Lower leg skin (tissue), 4 donors: Measurements from ENCODE around the gene STXBP5L. TPM values are rescaled to one million over a fixed set of nuclear protein-coding genes. Genes with fewer than 3 reads are reported as not detected.
"Not testable (repeated sequence)": the region's sequence is repeated elsewhere in the genome, so short reads cannot be mapped to it uniquely, and the experiment has no call there.

Experiments
- DNase-seq, 2 donors: peaks; one replicate each; pipeline ENCODE4 v3.0.0-alpha.2; 2019; ENCODE audit warnings: low spot score in 2 of 2
- H3K4me3 ChIP-seq: fragments of 200-600 bp; sonication (generic); 2 replicates; pipeline ENCODE4 v1.5.1; 2017; ENCODE audit warnings: mild to moderate bottlenecking, low read depth; ENCODE audit not compliant: poor library complexity, severe bottlenecking
- CTCF ChIP-seq, 3 donors: fragments of 450-650 bp; IDR thresholded peaks; one replicate each; pipeline ENCODE4 v1.5.1; 2016; ENCODE audit warnings: antibody characterized with exemption in 3 of 3, mild to moderate bottlenecking in 3 of 3, moderate library complexity in 2 of 3
- POLR2A ChIP-seq, 2 donors: fragments of 450-650 bp; IDR thresholded peaks; one replicate each; pipeline ENCODE4 v1.6.1; 2016 to 2017; ENCODE audit warnings: antibody characterized with exemption in 2 of 2, mild to moderate bottlenecking in 1 of 2, moderate library complexity in 1 of 2
- WGBS, 2 donors: methylation state at CpG; one replicate each; pipeline ENCODE4 v1.1.5; 2018; 5-methylcytosine and 5-hydroxymethylcytosine counted together
- intact Hi-C: fragments of 100-400 bp; cut with DNase I; formaldehyde crosslinking; loops from one replicate; pipeline ENCODE4 v1.15.0; 2023; ENCODE audit warnings: low total_unique reads
- total RNA-seq, 4 donors: library from RNA; depleted of rRNA; stranded (reverse); fragments of >200 nt; gene quantifications; one replicate each; pipeline ENCODE4 v1.1.0, GENCODE V29; 2016

STXBP5L gene
- total RNA-seq, 4 donors from 2014 or later = 0.06 TPM; not detected in 3

GRCh38 chr3:121324320-121324719 lies 416.3 kb downstream of the STXBP5L start:
- H3K4me3 ChIP-seq = no peak overlapping the region
- intact Hi-C loops = no loop called here
- no peak for DNase-seq
- TF ChIP-seq CTCF (IDR thresholded peaks at IDR 0.05) = no peak
- no peak for TF ChIP-seq POLR2A (IDR thresholded peaks at IDR 0.05)

GRCh38 chr3:121330118-121330517 lies 422.1 kb downstream of the STXBP5L start:
- TF ChIP-seq POLR2A (IDR thresholded peaks at IDR 0.05) (no peak), CTCF (IDR thresholded peaks at IDR 0.05) (no peak)
- 92 to 100% methylated on average over 1 of the region's 1 CpG for WGBS, 2 donors
- no peak overlapping the region for H3K4me3 ChIP-seq
- peak in 1 of 2 donors; percentile 63 for DNase-seq
- intact Hi-C loops = no loop called here

- no peak overlapping the region for H3K4me3 ChIP-seq
- WGBS, 2 donors = 77 to 94% methylated on average over 3 to 4 of the region's 4 CpGs
- TF ChIP-seq POLR2A (IDR thresholded peaks at IDR 0.05) (no peak), CTCF (IDR thresholded peaks at IDR 0.05) (no peak)
- intact Hi-C loops = no loop called here
- no peak for DNase-seq
These were observed 422.6 kb downstream of the STXBP5L start for GRCh38 chr3:121330634-121331033.

GRCh38 chr3:121355960-121356359 lies 448.0 kb downstream of the STXBP5L start:
- H3K4me3 ChIP-seq, intact Hi-C loops: not testable (repeated sequence)
- peak in 1 of 2 donors; percentile 65 for DNase-seq
- WGBS, 2 donors = 85 to 86% methylated on average over 4 to 5 of the region's 5 CpGs

GRCh38 chr3:121362035-121362734 lies 454.2 kb downstream of the STXBP5L start:
- DNase-seq = no peak
- 60 to 71% methylated on average over 2 of the region's 2 CpGs for WGBS, 2 donors
- intact Hi-C loops = no loop called here
- TF ChIP-seq POLR2A (IDR thresholded peaks at IDR 0.05) (no peak), CTCF (IDR thresholded peaks at IDR 0.05) (no peak)
- no peak overlapping the region for H3K4me3 ChIP-seq

- H3K4me3 ChIP-seq, intact Hi-C loops, DNase-seq: not testable (repeated sequence)
- 76 to 78% methylated on average over 3 of the region's 3 CpGs for WGBS, 2 donors
These were observed 480.3 kb downstream of the STXBP5L start for GRCh38 chr3:121388308-121388707.

GRCh38 chr3:121395967-121396366 lies 488.0 kb downstream of the STXBP5L start:
- WGBS, 2 donors = no CpG with 5 or more reads among the region's 1 CpG
- H3K4me3 ChIP-seq, DNase-seq, intact Hi-C loops: not testable (repeated sequence)

- H3K4me3 ChIP-seq, DNase-seq, intact Hi-C loops: not testable (repeated sequence)
- WGBS, 2 donors = 72 to 81% methylated on average over 8 of the region's 8 CpGs
These were observed 490.0 kb downstream of the STXBP5L start for GRCh38 chr3:121398051-121398450.
